NOMO-1 treated with DMSO at 0.1 percent for 48 hours (cell line): ENCODE measurements around the gene CBX8.

ENCODE experiments used
- DNase-seq: peaks from one replicate; lab custom pipeline; 2025; ENCODE audit not compliant: unreplicated experiment; lab: John Stamatoyannopoulos, UW

CBX8 gene

GRCh38 chr17:79796763-79797491, at the start of gene CBX8:
Gene CBX8 (minus strand): TSS chr17:79797077. CDS start chr17:79796998, 79 bp downstream.
- peak; percentile 99 for DNase-seq

- DNase-seq = peak; percentile 29
Measured at GRCh38 chr17:79845601-79845949, 48.7 kb upstream of the CBX8 start.

GRCh38 chr17:79844869-79845600, 48.2 kb upstream of the CBX8 start:
- peak; percentile 16 for DNase-seq

- DNase-seq = peak; percentile 9
Measured at GRCh38 chr17:79843816-79844800, 47.2 kb upstream of the CBX8 start.

GRCh38 chr17:79843474-79843815, 46.6 kb upstream of the CBX8 start:
- no peak for DNase-seq

- no peak for DNase-seq
Measured at GRCh38 chr17:79842656-79843473, 46.0 kb upstream of the CBX8 start.

- DNase-seq = no peak
Measured at GRCh38 chr17:79842136-79842655, 45.3 kb upstream of the CBX8 start.

GRCh38 chr17:79841369-79842135, 44.7 kb upstream of the CBX8 start:
- peak; percentile 8 for DNase-seq

- no peak for DNase-seq
Measured at GRCh38 chr17:79840989-79841286, 44.1 kb upstream of the CBX8 start.

- no peak for DNase-seq
Measured at GRCh38 chr17:79840269-79840988, 43.6 kb upstream of the CBX8 start.

GRCh38 chr17:79839356-79840268, 42.7 kb upstream of the CBX8 start, which contains the start of gene CBX4:
Gene CBX4 (minus strand): TSS chr17:79839440. CDS start chr17:79839251, 189 bp downstream.
- peak; percentile 85 for DNase-seq

GRCh38 chr17:79838522-79839274, 41.8 kb upstream of the CBX8 start:
- peak; percentile 44 for DNase-seq

- no peak for DNase-seq
Measured at GRCh38 chr17:79837888-79838521, 41.1 kb upstream of the CBX8 start.

GRCh38 chr17:79836972-79837887, 40.4 kb upstream of the CBX8 start:
- peak; percentile 82 for DNase-seq

- DNase-seq = peak; percentile 80
Measured at GRCh38 chr17:79836510-79836971, 39.7 kb upstream of the CBX8 start.
